ENCODE data around the gene NFATC1.

GRCh38 chr18:79569720-79570119 lies 174.0 kb downstream of the NFATC1 start:
- no peak for TF ChIP-seq CTCF (conservative IDR thresholded peaks at IDR 0.05)
- no peak for TF ChIP-seq ZFX (IDR thresholded peaks at IDR 0.05)

All from C4-2B (cell line).